ENCODE results near the gene SSR3.

SSR3 gene

DNA sequence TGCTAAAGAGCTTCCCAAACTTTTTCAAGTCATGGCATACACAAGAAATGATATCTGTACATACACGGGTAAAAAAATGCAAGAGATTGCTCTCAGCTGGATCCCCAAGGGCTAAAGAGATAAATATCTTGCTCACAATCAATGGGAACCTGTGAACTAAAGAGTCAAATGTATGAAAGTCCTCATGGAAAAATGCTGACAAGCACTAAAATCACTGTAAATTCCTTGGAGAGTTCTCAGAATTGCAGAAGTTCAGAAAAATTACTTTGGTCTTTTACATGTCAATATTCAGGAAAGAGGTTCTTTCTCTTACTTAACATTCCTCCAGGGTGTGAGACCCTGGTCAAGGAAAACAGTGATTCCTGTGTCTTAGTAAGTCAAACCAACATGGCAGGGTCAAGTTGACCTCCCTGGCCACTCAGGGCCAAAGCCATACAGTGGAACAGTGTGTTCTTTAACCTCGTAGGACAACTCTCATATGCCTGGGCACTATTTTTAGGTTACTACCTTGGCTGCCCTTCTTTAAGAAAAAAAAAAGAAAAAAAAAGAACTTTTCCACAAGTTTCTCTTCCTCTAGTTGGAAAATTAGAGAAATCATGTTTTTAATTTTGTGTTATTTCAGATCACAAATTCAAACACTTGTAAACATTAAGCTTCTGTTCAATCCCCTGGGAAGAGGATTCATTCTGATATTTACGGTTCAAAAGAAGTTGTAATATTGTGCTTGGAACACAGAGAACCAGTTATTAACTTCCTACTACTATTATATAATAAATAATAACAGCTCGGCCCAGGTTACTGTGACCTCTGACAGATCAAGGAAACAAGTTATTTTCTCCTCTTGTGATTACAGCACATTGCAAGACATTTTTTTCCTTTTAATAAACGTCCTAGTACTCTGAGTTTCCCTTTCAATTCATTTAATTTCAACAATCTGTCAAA is 12.5 kb downstream of the SSR3 start:
- TF ChIP-seq ESRRG (CRISPR knock-in tag; IDR thresholded peaks at IDR 0.05) (no peak), ZC3H10 (CRISPR knock-in tag; IDR thresholded peaks at IDR 0.05) (no peak), ZNF565 (CRISPR knock-in tag; conservative IDR thresholded peaks at IDR 0.05; ENCODE audit: low read depth) (no peak), PPARA (CRISPR knock-in tag; IDR thresholded peaks at IDR 0.05; ENCODE audit: borderline replicate concordance) (no peak), TOX (CRISPR knock-in tag; IDR thresholded peaks at IDR 0.05; ENCODE audit: borderline replicate concordance) (no peak), BACH2 (CRISPR knock-in tag; IDR thresholded peaks at IDR 0.05; ENCODE audit: borderline replicate concordance) (no peak)
- TF ChIP-seq, protein P1, sequence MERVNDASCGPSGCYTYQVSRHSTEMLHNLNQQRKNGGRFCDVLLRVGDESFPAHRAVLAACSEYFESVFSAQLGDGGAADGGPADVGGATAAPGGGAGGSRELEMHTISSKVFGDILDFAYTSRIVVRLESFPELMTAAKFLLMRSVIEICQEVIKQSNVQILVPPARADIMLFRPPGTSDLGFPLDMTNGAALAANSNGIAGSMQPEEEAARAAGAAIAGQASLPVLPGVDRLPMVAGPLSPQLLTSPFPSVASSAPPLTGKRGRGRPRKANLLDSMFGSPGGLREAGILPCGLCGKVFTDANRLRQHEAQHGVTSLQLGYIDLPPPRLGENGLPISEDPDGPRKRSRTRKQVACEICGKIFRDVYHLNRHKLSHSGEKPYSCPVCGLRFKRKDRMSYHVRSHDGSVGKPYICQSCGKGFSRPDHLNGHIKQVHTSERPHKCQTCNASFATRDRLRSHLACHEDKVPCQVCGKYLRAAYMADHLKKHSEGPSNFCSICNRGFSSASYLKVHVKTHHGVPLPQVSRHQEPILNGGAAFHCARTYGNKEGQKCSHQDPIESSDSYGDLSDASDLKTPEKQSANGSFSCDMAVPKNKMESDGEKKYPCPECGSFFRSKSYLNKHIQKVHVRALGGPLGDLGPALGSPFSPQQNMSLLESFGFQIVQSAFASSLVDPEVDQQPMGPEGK (CRISPR knock-in tag; IDR thresholded peaks at IDR 0.05; ENCODE audit: borderline replicate concordance): no peak
- TF ChIP-seq, protein P2, sequence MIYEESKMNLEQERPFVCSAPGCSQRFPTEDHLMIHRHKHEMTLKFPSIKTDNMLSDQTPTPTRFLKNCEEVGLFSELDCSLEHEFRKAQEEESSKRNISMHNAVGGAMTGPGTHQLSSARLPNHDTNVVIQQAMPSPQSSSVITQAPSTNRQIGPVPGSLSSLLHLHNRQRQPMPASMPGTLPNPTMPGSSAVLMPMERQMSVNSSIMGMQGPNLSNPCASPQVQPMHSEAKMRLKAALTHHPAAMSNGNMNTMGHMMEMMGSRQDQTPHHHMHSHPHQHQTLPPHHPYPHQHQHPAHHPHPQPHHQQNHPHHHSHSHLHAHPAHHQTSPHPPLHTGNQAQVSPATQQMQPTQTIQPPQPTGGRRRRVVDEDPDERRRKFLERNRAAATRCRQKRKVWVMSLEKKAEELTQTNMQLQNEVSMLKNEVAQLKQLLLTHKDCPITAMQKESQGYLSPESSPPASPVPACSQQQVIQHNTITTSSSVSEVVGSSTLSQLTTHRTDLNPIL (CRISPR knock-in tag; IDR thresholded peaks at IDR 0.05; ENCODE audit: low read depth): no peak
- ATAC-seq: no peak

DNA sequence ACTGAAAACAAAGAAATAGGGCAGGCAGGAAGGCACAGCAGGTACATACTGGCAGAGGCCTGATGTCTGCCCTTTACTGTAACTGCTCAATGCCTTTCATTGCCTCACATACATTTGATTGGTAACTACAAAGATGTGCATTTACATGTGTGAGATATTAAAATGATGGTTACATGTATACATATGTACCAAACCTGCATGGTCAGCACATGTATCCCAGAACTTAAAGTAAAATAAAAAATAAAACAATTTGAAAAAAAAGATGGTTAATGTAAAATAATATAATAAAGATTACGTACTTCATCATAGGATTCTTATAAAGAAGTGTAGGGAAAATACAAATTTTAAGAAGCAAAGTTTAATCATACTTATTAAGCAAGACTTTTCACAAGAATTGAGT is 15.1 kb downstream of the SSR3 start:
- no peak for ATAC-seq
- TF ChIP-seq ZFP3 (CRISPR knock-in tag; IDR thresholded peaks at IDR 0.05) (no peak), ZNF565 (CRISPR knock-in tag; conservative IDR thresholded peaks at IDR 0.05; ENCODE audit: low read depth) (no peak)
- TF ChIP-seq, protein P3, sequence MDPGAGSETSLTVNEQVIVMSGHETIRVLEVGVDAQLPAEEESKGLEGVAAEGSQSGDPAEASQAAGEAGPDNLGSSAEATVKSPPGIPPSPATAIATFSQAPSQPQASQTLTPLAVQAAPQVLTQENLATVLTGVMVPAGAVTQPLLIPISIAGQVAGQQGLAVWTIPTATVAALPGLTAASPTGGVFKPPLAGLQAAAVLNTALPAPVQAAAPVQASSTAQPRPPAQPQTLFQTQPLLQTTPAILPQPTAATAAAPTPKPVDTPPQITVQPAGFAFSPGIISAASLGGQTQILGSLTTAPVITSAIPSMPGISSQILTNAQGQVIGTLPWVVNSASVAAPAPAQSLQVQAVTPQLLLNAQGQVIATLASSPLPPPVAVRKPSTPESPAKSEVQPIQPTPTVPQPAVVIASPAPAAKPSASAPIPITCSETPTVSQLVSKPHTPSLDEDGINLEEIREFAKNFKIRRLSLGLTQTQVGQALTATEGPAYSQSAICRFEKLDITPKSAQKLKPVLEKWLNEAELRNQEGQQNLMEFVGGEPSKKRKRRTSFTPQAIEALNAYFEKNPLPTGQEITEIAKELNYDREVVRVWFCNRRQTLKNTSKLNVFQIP (CRISPR knock-in tag; IDR thresholded peaks at IDR 0.05; ENCODE audit: borderline replicate concordance, low read depth): no peak
- TF ChIP-seq, protein P1 (CRISPR knock-in tag; IDR thresholded peaks at IDR 0.05; ENCODE audit: borderline replicate concordance): no peak
- TF ChIP-seq, protein P4, sequence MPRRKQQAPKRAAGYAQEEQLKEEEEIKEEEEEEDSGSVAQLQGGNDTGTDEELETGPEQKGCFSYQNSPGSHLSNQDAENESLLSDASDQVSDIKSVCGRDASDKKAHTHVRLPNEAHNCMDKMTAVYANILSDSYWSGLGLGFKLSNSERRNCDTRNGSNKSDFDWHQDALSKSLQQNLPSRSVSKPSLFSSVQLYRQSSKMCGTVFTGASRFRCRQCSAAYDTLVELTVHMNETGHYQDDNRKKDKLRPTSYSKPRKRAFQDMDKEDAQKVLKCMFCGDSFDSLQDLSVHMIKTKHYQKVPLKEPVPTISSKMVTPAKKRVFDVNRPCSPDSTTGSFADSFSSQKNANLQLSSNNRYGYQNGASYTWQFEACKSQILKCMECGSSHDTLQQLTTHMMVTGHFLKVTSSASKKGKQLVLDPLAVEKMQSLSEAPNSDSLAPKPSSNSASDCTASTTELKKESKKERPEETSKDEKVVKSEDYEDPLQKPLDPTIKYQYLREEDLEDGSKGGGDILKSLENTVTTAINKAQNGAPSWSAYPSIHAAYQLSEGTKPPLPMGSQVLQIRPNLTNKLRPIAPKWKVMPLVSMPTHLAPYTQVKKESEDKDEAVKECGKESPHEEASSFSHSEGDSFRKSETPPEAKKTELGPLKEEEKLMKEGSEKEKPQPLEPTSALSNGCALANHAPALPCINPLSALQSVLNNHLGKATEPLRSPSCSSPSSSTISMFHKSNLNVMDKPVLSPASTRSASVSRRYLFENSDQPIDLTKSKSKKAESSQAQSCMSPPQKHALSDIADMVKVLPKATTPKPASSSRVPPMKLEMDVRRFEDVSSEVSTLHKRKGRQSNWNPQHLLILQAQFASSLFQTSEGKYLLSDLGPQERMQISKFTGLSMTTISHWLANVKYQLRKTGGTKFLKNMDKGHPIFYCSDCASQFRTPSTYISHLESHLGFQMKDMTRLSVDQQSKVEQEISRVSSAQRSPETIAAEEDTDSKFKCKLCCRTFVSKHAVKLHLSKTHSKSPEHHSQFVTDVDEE (CRISPR knock-in tag; IDR thresholded peaks at IDR 0.05): no peak

DNA sequence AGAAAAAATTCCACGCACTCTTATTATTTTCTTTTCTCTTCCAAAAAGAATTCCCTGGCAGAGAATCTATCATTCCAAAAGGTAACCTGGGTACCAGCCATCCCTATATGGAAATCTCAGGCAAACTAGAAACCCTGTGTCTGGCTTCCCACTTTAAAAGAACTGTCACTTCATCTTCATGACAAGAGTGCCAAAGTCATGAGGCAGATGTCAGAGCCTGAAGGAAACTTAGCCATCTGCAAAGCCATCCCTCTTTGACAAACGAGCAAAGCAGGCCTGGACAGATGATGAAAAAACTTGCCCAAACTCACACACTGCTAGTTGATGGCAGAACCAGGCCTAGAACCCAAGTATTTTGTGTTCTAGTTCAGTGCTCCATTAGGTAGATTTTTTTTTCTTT is 15.9 kb downstream of the SSR3 start:
- TF ChIP-seq ZNF70 (CRISPR knock-in tag; IDR thresholded peaks at IDR 0.05) (no peak), TCF4 (CRISPR knock-in tag; IDR thresholded peaks at IDR 0.05; ENCODE audit: borderline replicate concordance) (no peak), PPARA (CRISPR knock-in tag; IDR thresholded peaks at IDR 0.05; ENCODE audit: borderline replicate concordance) (no peak), ESRRG (CRISPR knock-in tag; IDR thresholded peaks at IDR 0.05) (no peak), ZNF8 (CRISPR knock-in tag; IDR thresholded peaks at IDR 0.05) (no peak), ZNF565 (CRISPR knock-in tag; conservative IDR thresholded peaks at IDR 0.05; ENCODE audit: low read depth) (no peak), OSR1 (CRISPR knock-in tag; IDR thresholded peaks at IDR 0.05) (no peak), ZFP3 (CRISPR knock-in tag; IDR thresholded peaks at IDR 0.05) (no peak), ZFP30 (CRISPR knock-in tag; IDR thresholded peaks at IDR 0.05) (no peak)
- TF ChIP-seq, protein P5, sequence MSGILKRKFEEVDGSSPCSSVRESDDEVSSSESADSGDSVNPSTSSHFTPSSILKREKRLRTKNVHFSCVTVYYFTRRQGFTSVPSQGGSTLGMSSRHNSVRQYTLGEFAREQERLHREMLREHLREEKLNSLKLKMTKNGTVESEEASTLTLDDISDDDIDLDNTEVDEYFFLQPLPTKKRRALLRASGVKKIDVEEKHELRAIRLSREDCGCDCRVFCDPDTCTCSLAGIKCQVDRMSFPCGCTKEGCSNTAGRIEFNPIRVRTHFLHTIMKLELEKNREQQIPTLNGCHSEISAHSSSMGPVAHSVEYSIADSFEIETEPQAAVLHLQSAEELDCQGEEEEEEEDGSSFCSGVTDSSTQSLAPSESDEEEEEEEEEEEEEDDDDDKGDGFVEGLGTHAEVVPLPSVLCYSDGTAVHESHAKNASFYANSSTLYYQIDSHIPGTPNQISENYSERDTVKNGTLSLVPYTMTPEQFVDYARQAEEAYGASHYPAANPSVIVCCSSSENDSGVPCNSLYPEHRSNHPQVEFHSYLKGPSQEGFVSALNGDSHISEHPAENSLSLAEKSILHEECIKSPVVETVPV (CRISPR knock-in tag; IDR thresholded peaks at IDR 0.05): no peak
- TF ChIP-seq, protein P2 (CRISPR knock-in tag; IDR thresholded peaks at IDR 0.05; ENCODE audit: low read depth): no peak
- TF ChIP-seq, protein P3 (CRISPR knock-in tag; IDR thresholded peaks at IDR 0.05; ENCODE audit: borderline replicate concordance, low read depth): no peak
- no peak for ATAC-seq

Measured in SK-N-SH treated with all-trans-retinoic acid at 6 μM for 48 hours (cell line).